Caco-2 (cell line): ENCODE results near the gene ZNF316. TPM values are rescaled to one million over a fixed set of nuclear protein-coding genes. Genes with fewer than 3 reads are reported as not detected.
A peak's percentile ranks its signal among the peaks of the same experiment; 100 is the strongest.
"Not testable (repeated sequence)": the region's sequence is repeated elsewhere in the genome, so short reads cannot be mapped to it uniquely, and the experiment has no call there.

Experiments used
- BruUV-seq: library from RNA; stranded (reverse); fragments of 400-500 nt; replicated peaks from 2 replicates; lab custom pipeline; 2021; lab: Mats Ljungman, UMichigan
- CTCF ChIA-PET: fragments of 300-600 bp; sonication (Branson Sonifier 250); formaldehyde crosslinking; loops from one replicate; lab custom pipeline; 2022; ENCODE audit warnings: antibody characterized with exemption; lab: Charles Lee
- POLR2A ChIA-PET: fragments of 300-600 bp; sonication (Branson Sonifier 250); formaldehyde crosslinking; loops from one replicate; lab custom pipeline; 2022; ENCODE audit warnings: antibody characterized with exemption; lab: Charles Lee
- DNase-seq, 2 experiments: peaks; one replicate each; pipeline versions ENCODE4 v3.0.0 to v3.0.0-alpha.2; 2020 to 2022
- H3K27me3 ChIP-seq: replicated peaks from 2 replicates; pipeline ENCODE4 v1.6.0; 2011; ENCODE audit warnings: low read length; ENCODE audit not compliant: control insufficient read depth, insufficient read depth
- H3K36me3 ChIP-seq: 2 replicates; pipeline ENCODE4 v1.5.1; 2011; ENCODE audit warnings: low read length; ENCODE audit not compliant: control insufficient read depth, insufficient read depth
- H3K4me1 ChIP-seq: fragments of 250-450 bp; sonication (Bioruptor Pico); 2 replicates; pipeline ENCODE4 v1.5.1; 2020; ENCODE audit warnings: mild to moderate bottlenecking
- H3K4me3 ChIP-seq: 2 replicates; pipeline ENCODE4 v1.5.1; 2011; ENCODE audit warnings: low read depth, mild to moderate bottlenecking, control low read depth, low read length
- H3K9me3 ChIP-seq: fragments of 250-450 bp; sonication (Bioruptor Pico); 2 replicates; pipeline ENCODE4 v1.5.1; 2020; ENCODE audit warnings: mild to moderate bottlenecking, moderate library complexity
- H3K27ac Mint-ChIP-seq: one replicate; pipeline ENCODE4 v1.8.0; 2022; ENCODE audit warnings: mixed read lengths; ENCODE audit not compliant: unreplicated experiment
- H3K27me3 Mint-ChIP-seq: one replicate; pipeline ENCODE4 v1.8.0; 2022; ENCODE audit warnings: mixed read lengths; ENCODE audit not compliant: insufficient read depth, unreplicated experiment
- H3K36me3 Mint-ChIP-seq: one replicate; pipeline ENCODE4 v1.8.0; 2022; ENCODE audit warnings: mild to moderate bottlenecking, mixed read lengths; ENCODE audit not compliant: insufficient read depth, unreplicated experiment
- H3K4me1 Mint-ChIP-seq: one replicate; pipeline ENCODE4 v1.8.0; 2022; ENCODE audit warnings: low read depth, mixed read lengths; ENCODE audit not compliant: unreplicated experiment
- H3K4me3 Mint-ChIP-seq: one replicate; pipeline ENCODE4 v1.8.0; 2022; ENCODE audit warnings: mild to moderate bottlenecking, moderate library complexity, mixed read lengths; ENCODE audit not compliant: unreplicated experiment
- H3K9me3 Mint-ChIP-seq: one replicate; pipeline ENCODE4 v1.8.0; 2022; ENCODE audit warnings: mixed read lengths; ENCODE audit not compliant: unreplicated experiment
- CTCF ChIP-seq, 2 experiments: fragments of 200-600 bp in 1 of 2; IDR thresholded peaks; 1 replicate in 1 of 2; 2 replicates in 1 of 2; pipeline versions ENCODE4 v1.5.1 to v1.8.0; 2011 to 2022; ENCODE audit warnings: antibody characterized with exemption in 1 of 2, control low read depth in 1 of 2, inconsistent platforms in 1 of 2, low read depth in 1 of 2, low read length in 1 of 2, mild to moderate bottlenecking in 1 of 2, moderate library complexity in 1 of 2; ENCODE audit not compliant: insufficient read depth in 1 of 2, severe bottlenecking in 1 of 2, unreplicated experiment in 1 of 2
- intact Hi-C: fragments of 100-400 bp; cut with micrococcal nuclease; formaldehyde crosslinking; loops from one replicate; pipeline ENCODE4 v1.10.0; 2022; ENCODE audit not compliant: unreplicated experiment
- total RNA-seq: library from RNA; stranded (reverse); gene quantifications from 2 replicates; pipeline ENCODE4 v1.2.3, GENCODE V29; 2022

ZNF316 gene
- total RNA-seq, 1 experiment from 2014 or later = 34.3 TPM

GRCh38 chr7:6631605-6632004 lies 5.5 kb upstream of the ZNF316 start:
- BruUV-seq = no TSS peak

GRCh38 chr7:6634021-6634420 lies 3.1 kb upstream of the ZNF316 start:
- peak overlapping the region; percentile 4 for H3K4me3 Mint-ChIP-seq
- ChIA-PET POLR2A (no interaction called here), CTCF (no interaction called here)
- no peak for TF ChIP-seq CTCF (IDR thresholded peaks at IDR 0.05; ENCODE audit: insufficient read depth in 1 of 2, low read depth in 1 of 2, low read length in 1 of 2, severe bottlenecking in 1 of 2, unreplicated experiment in 1 of 2)
- peaks cover 10% of the 10 kb centered on the region for H3K4me1 ChIP-seq
- H3K36me3 Mint-ChIP-seq = peaks cover 2% of the 10 kb centered on the region
- no peaks in the 10 kb centered on the region for H3K27me3 Mint-ChIP-seq
- intact Hi-C loops = no loop called here
- no peak for DNase-seq
- peaks cover 11% of the 10 kb centered on the region for H3K4me1 Mint-ChIP-seq
- no peak overlapping the region for H3K27ac Mint-ChIP-seq
- BruUV-seq = no TSS peak
- H3K27me3 ChIP-seq = no peaks in the 10 kb centered on the region
- H3K36me3 ChIP-seq = no peaks in the 10 kb centered on the region
- no peaks in the 10 kb centered on the region for H3K9me3 Mint-ChIP-seq
- no peaks in the 10 kb centered on the region for H3K9me3 ChIP-seq
- no peak overlapping the region for H3K4me3 ChIP-seq

More at GRCh38 chr7:6631605-6632004, 5.5 kb upstream of the ZNF316 start:
- POLR2A ChIA-PET = no interaction called here
- no peak overlapping the region for H3K4me3 Mint-ChIP-seq
- no peak overlapping the region for H3K27ac Mint-ChIP-seq
- intact Hi-C loops = no loop called here
- no peaks in the 10 kb centered on the region for H3K27me3 Mint-ChIP-seq
- Histone ChIP-seq H3K27me3 (no peaks in the 10 kb centered on the region), H3K4me3 (no peak overlapping the region), H3K36me3 (no peaks in the 10 kb centered on the region), H3K9me3 (no peaks in the 10 kb centered on the region), H3K4me1 (peaks cover 10% of the 10 kb centered on the region)
- CTCF ChIA-PET = interaction anchor here (0.6 kb wide), 1 partner anchor 49 kb away, joined by 3 read pairs; no protein-coding TSS in a partner anchor
- H3K9me3 Mint-ChIP-seq = no peaks in the 10 kb centered on the region
- no peak for DNase-seq
- TF ChIP-seq CTCF (IDR thresholded peaks at IDR 0.05; ENCODE audit: insufficient read depth in 1 of 2, low read depth in 1 of 2, low read length in 1 of 2, severe bottlenecking in 1 of 2, unreplicated experiment in 1 of 2) = no peak
- no peaks in the 10 kb centered on the region for H3K4me1 Mint-ChIP-seq
- H3K36me3 Mint-ChIP-seq = no peaks in the 10 kb centered on the region

GRCh38 chr7:6634971-6635370 lies 2.1 kb upstream of the ZNF316 start:
- H3K36me3 Mint-ChIP-seq, H3K27ac Mint-ChIP-seq, CTCF ChIA-PET, H3K4me1 ChIP-seq, H3K27me3 Mint-ChIP-seq, H3K27me3 ChIP-seq, H3K9me3 Mint-ChIP-seq, H3K9me3 ChIP-seq, DNase-seq, BruUV-seq, H3K4me3 ChIP-seq, POLR2A ChIA-PET, H3K4me3 Mint-ChIP-seq, H3K36me3 ChIP-seq, intact Hi-C loops: not testable (repeated sequence)
- peaks cover 11% of the 10 kb centered on the region for H3K4me1 Mint-ChIP-seq
